IPS-NIHi11 (cell line): ENCODE data around the gene IP6K2.
"Not testable (repeated sequence)": the region's sequence is repeated elsewhere in the genome, so short reads cannot be mapped to it uniquely, and the experiment has no call there.

Experiments used
- DNase-seq: peaks from one replicate; pipeline ENCODE4 v3.0.0; 2012; ENCODE audit warnings: mixed read lengths, low spot score

Gene IP6K2, protein sequence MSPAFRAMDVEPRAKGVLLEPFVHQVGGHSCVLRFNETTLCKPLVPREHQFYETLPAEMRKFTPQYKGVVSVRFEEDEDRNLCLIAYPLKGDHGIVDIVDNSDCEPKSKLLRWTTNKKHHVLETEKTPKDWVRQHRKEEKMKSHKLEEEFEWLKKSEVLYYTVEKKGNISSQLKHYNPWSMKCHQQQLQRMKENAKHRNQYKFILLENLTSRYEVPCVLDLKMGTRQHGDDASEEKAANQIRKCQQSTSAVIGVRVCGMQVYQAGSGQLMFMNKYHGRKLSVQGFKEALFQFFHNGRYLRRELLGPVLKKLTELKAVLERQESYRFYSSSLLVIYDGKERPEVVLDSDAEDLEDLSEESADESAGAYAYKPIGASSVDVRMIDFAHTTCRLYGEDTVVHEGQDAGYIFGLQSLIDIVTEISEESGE

DNA sequence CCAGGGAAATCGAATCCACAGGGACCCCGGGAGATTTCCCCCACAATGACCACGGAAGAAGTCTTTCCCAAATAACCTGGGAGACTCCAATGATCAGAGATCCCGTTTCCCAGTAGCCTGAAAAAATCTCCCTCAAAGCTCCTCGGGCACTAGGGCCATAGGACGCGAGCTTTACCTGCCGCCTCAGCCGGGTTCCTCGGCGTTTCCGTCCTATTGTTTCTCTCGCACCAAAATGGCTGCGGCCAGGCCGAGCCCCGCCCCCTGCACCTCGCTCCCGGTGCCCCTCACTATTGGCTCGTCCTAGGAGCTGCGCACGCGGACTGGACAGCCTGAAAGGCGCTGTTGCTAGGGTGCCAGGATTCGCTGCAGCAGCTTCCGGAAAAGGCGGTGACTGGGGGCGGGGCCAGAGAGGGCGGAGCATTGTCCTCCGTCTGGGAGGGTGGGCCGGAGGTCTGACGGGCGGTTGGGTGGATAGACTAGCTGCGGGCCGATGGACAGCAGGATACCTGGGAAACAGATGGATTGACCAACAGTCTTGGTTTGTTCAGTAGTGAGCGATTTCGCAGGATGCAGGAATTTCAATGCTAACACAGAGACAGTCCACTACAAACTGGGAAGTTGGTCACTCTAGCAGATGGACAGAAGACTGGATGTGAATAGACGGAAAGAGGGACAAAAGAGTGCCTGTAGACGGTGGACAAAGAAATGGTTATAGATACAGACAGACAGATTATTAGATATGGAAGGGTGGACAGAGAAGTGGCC, at the start of gene IP6K2:
IP6K2 (minus strand) TSS at position 240 of the 765 bp plus-strand sequence. CDS start 21,930 bp downstream, outside the sequence.
- DNase-seq = peak; percentile 97

DNA sequence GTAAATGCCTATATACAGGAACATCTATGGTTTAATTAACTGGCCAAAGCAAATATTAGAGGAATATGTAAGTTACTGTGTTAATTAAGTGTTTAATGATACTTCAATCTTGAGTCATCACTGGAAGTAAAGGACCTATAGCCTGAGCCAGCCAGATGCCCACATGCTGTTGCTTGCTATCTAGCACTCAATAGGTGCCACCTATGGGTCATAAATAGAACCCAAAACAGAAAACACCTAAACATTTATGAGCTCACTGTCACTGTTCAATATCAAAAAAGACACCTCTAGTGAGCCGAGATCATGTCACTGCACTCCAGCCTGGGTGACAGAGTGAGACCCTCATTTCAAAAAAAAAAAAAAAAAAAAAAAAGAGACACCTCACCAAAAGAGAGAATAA, 48.4 kb upstream of the IP6K2 start:
- DNase-seq = no peak

DNA sequence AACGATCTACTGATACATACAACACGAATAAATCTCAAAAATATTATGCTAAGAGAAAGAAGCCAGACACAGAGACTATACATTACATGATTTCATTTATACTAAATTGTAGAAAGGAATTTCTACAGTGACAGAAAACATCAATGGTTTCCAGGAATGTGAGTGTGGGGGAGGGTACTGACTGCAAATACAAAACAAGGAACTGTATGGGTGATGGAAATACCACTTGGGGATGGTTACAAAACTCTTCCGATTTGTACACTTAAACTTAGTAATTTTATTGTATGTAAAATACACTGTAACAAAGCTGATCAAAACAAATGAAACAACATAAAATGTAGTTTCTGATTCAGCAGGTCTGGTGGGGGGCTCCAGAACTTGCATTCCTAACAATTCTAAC, 45.8 kb upstream of the IP6K2 start:
- no peak for DNase-seq

DNA sequence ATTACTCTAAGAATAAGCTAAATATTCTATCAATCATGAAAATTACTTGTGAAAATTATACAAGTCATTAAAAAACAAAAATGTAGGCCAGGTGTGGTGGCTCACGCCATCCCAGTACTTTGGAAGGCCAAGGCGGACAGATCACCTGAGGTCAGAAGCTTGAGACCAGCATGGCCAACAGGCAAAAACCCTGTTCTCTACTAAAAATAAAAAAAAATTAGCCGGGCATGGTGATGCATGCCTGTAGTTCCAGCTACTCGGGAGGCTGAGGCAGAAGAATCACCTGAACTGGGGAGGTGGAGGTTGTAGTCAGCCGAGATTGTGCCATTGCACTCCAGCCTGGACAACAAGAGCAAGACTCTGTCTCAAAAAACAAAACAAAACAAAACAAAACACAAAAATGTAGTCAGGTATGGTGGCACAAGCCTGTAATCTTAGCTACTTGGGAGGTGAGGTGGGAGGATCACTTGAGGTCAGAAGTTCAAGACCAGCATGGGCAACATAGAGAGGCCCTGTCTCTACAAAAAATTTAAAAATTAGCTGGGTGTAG, 43.0 kb upstream of the IP6K2 start:
- DNase-seq = not testable (repeated sequence)

DNA sequence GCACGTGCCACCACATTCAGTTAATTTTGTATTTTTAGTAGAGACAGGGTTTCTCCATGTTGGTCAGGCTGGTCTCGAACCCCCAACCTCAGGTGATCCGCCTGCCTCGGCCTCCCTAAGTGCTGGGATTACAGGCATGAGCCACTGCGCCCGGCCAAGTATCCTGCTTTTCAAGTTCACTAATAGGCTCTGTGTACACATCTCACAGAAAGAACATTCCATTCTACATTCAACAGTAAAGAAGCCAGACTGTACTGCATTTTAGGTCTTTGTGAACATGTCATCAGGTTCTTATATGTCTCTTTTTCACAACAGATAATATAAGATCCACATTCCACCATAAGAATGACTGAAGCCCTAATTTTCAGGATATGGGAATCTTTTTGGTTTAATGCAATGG, 42.5 kb upstream of the IP6K2 start:
- DNase-seq = not testable (repeated sequence)

DNA sequence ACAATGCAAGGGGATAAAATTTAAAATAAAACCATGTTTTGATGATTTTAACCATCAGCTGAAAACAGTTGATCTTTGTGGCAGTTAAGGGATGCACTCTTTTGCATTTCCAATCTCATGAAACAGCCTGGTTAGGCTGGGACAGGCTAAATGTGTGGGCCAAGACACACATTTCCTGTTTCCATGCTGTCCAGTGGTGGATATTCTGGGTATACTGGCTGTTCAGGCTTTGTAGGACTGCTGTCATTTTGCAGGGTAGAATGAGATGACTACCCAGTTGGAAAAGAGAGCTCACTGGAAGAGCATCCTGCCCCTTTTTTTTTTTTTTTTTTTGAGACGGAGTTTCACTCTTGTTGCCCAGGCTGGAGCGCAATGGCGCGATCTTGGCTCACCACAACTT, 42.0 kb upstream of the IP6K2 start:
- DNase-seq = no peak

DNA sequence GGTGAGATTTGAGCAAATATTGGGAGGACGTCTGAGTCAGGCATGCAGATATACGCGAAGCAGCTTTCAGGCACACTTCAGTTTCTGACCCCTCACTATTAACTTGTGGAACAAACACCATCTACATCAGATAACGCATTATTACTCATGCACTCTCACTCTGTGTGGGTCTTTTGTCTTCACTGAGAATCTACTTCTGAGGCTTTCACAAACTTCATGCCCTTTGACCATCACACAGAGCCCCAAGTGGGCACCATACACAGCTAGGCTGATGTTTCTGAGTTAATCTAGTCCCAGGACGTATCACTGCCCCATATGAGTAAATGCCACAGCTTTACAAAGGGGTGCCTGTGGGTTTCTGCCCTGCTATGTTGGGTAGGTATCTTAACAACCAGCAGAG, 39.6 kb upstream of the IP6K2 start:
- no peak for DNase-seq

DNA sequence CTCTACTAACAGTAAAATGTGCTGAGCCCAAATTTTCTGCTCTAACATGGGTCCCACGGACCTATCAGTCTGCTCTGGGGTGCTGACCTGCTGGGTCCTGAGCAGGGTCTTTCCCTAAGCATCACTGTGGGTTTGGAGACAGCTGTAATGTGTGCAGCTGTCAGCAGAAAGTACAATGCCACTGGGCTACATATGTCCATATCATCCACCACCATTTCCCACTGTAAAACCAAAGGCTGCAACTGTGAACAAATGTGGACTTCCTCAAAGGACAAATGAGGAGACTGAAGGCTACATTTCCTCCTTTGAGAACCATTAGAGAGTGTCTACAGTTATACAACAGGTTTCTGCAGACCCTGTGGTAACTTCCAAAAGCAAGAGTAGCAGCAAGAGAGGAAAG, 33.8 kb upstream of the IP6K2 start:
- no peak for DNase-seq

DNA sequence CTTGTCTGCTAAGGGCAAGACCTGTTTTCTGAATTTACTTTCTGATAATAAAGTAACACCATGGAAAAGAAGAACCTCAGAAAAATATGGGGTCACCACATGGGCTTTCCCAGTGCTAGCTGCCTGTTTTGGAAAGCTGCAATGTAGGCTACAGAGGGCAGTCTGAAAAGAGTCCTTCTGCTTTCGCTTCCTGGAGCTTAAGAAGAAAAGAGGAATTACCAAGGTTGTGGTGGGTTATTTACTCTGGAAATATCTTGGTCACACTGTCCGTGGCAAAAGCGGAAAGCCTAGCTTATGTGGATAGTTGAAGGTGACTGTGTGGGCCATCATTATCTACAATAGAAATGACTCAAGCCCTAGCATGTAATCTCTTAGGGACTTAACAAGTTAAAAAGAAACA, 31.7 kb upstream of the IP6K2 start:
- DNase-seq = no peak

DNA sequence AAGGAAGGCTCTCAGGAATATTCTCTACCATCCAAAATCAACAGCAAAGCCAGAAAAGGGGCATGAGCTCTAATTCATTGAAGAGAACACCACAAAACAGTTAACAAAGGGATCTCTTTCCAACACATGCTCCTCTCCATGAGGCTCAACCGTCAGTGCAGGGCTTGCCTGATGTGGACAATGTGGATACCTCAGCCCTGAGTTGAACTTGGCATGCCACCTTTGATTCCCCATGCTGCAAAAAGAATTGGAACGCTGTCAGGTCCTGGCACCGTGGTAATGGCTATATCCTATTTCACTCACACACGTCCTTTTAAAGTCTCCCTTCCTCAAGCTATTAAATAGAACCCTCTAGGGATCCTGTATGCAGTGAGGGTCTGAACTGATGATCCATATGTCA, 30.7 kb upstream of the IP6K2 start:
- DNase-seq = no peak

DNA sequence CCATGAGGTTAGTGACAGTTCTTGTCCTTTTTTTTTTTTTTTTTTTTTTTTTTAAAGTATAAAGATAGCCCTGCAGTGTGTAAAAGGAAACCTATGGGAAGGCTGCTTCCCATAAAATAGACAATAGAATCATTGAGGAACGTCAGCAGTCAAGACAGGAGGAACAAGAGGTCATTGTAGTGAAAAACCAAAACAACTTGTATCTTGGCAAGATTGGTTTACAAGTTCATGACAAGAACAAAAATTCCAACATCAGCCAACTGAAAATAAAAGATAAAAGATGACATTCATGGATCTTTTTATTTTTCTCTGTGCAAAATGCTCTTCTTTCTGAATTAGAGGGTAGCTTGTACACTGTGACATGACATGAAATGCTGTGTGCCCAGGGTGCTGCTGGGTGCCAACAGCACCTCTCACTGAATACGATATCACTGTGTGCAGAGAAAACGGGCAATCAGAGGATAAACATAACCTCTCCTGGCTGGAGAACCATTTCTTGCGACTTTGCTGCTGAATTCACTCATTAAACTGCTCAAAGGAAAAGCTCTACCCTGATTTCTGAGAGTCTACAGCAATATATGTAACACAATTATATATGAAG, 30.1 kb upstream of the IP6K2 start:
- no peak for DNase-seq

DNA sequence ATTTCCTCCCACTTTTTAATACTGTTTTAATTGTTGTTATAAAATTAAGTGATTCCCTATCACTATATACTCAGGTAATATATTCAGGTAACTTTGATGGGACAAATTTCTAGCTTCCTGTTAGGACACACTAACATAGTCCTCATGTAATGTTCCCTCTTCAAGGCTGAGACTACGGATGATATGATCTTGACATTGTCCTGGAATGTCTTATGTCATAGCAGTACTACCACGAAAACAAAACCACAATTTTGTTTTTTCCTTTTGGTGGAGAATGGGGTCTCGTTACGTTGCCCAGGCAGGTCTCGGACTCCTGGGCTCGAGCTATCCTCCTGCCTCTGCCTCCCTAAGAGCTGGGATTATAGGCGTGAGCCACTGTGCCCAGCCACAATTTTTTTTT, 26.8 kb upstream of the IP6K2 start:
- no peak for DNase-seq

DNA sequence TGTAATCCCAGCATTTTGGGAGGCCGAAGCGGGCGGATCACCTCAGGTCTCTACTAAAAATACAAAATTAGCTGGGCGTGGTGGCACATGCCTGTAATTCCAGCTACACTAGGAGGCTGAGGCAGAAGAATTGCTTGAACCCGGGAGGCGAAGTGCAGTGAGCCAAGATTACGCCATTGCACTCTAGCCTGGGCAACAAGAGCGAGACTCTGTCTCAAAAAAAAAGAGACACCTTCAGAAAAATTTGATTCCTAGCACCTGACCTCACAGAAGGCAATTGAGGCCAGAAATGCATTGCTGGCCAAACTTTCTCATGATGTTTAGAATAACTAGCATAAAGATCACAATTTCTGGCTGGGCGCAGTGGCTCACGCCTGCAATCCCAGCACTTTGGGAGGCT, 24.2 kb upstream of the IP6K2 start:
- DNase-seq = not testable (repeated sequence)

DNA sequence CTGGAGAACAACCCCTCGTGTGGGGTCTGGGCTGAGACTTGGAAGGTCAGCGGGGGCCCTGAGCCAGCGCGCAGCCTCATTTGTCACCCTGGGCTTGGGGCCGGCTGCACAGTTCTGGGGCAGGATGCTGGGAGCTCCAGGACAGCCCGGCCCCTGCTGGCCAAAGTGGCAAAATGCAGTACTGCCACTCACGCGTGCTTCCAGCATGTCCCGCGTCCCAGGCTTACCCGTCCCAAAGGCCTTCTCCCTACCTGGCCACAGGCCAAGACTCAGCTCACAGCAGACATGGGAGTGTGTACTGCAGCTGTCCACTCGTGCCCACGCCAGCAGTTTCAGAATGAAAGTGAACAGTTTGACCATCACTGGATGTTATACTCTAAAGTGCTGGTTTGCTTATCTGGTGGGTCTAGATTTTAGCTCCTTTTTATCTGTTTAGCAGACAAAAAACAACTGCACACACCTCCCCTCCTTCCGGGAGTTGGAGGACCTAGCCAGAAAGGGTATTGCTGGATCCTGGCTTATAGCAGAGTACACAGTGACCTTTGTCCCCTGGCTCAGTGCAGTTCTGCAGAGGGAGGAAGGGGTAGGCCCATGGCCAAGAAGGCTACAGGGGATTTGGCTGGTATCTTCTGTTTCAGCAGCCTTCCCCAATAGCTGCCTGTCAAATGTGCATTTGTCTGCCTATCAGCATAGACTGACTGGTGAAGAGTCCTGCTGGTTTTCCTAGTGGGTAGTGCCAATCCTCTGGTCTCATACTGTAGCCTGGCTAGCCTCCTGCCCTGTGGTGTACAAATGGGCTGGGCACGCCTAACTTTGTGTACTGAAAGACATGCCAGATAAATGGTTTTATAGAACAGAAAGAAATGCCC, 23.2 kb upstream of the IP6K2 start:
- DNase-seq = peak; percentile 96

DNA sequence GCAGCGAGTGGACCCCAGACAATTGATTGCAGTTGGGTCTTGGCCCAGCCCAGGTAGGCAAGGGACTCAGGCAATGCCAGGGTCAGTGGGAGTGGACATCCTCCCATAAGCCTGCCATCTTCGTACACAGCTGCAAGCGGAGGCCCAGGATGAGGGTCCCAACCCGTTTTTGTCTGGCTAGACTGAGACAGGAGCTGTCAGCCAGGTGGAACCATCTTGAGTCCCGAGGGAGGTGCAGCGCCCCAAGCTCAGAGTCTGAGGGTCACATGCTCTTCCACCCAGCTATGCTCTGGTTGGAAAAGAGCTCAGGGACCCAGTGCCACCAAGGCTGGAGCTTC, 22.6 kb upstream of the IP6K2 start:
- no peak for DNase-seq

DNA sequence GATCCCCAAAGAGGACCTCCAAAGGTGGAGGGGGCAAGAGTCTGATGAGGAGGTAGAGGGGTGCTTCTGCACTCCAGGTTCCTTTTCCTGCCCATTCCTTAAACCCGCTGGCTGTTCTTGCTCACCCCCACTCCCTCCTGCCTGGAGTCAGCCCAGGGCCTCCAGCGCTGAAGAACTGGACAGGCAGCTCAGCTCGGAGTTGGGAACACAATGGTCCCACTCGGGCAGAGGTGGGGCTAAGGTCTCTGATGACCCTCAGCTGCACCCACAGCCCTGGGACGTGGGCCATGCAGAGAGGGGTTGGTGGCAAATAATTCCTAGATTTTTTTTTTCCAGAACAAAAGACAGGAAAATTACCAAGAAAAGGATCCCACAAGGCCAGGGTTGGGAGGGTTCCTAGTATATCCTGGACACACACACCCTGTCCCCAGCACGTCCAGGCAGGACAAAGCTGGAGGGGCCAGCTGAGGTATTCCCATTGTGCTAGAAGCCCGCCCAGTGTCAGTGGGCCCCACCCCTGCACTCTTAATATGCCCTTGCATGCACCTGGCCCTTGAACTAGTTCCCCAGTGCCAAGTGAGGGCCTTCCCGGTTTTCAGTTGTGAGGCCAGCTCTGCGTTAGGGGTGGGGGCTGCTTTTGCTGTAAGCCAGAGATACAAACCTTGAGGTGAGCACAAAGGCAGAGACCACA, 22.1 kb upstream of the IP6K2 start:
- DNase-seq = no peak

DNA sequence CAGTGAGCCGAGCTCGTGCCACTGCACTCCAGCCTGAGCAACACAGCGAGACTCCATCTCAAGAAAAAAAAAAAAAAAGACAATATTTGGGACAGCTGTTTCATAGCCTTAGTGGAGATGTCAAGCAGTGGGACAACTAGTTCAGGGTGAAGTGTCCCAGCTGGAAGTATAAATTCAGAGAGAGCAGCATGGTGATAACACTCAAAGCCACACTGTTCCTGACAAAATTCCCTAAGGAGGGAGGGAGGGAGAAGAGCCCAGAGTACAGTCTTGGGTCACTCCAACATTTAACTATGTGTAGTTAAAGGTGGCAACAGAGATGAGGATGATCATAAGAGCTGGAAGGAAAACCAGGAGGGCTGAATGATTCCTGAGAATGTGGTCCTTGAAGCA, 21.1 kb upstream of the IP6K2 start:
- no peak for DNase-seq

DNA sequence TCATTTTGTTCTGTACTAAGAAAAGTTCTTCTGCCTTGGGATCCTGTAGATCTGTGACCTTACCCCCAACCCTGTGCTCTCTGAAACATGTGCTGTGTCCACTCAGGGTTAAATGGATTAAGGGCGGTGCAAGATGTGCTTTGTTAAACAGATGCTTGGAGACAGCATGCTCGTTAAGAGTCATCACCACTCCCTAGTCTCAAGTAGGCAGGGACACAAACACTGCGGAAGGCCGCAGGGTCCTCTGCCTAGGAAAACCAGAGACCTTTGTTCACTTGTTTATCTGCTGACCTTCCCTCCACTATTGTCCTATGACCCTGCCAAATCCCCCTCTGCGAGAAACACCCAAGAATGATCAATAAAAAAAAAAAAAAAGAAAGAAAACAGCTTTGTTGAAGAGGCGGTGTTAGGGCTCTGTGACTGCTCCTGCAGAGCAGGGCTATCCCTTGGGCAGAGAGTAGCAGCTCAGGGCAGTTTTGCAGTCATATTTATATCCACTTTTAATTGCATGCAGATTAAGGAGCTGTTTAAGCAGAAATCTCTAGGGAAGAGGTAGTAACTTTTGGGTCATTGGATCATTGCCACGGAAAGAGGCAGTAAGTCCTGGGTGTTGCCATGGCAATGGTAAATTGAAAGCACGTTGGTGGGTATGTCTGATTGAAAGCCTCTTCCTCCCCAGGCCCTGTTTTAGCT, 18.2 kb upstream of the IP6K2 start:
- not testable (repeated sequence) for DNase-seq

DNA sequence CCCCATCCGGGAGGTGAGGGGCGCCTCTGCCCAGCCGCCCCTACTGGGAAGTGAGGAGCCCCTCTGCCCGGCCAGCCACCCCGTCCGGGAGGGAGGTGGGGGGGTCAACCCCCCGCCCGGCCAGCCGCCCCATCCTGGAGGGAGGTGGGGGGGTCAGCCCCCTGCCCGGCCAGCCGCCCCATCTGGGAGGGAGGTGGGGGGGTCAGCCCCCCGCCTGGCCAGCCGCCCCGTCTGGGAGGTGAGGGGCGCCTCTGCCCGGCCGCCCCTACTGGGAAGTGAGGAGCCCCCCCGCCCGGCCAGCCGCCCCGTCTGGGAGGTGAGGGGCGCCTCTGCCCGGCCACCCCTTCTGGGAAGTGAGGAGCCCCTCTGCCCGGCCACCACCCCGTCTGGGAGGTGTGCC, 17.5 kb upstream of the IP6K2 start:
- DNase-seq = not testable (repeated sequence)

DNA sequence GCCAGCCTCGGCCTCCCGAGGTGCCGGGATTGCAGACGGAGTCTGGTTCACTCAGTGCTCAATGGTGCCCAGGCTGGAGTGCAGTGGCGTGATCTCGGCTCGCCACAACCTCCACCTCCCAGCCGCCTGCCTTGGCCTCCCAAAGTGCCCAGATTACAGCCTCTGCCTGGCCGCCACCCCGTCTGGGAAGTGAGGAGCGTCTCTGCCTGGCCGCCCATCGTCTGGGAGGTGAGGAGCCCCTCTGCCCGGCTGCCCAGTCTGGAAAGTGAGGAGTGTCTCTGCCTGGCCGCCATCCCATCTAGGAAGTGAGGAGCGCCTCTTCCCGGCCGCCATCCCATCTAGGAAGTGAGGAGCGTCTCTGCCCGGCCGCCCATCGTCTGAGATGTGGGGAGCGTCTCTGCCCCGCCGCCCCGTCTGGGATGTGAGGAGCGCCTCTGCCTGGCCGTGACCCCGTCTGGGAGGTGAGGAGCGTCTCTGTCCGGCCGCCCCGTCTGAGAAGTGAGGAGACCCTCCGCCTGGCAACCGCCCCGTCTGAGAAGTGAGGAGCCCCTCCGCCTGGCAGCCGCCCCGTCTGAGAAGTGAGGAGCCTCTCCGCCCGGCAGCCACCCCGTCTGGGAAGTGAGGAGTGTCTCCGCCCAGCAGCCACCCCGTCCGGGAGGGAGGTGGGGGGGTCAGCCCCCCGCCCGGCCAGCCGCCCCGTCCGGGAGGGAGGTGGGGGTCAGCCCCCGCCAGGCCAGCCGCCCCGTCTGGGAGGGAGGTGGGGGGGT, 16.9 kb upstream of the IP6K2 start:
- not testable (repeated sequence) for DNase-seq
